ENCODE measurements around the gene FRA10AC1.

- no peak for TF ChIP-seq CTCF (IDR thresholded peaks at IDR 0.05)
- no peak for TF ChIP-seq POLR2A (IDR thresholded peaks at IDR 0.05)
Measured at GRCh38 chr10:93746844-93747284, 44.5 kb upstream of the FRA10AC1 start.

Data from testis (tissue), 2 donors.